ENCODE measurements around the gene SLAMF8.

Gene SLAMF8

DNA sequence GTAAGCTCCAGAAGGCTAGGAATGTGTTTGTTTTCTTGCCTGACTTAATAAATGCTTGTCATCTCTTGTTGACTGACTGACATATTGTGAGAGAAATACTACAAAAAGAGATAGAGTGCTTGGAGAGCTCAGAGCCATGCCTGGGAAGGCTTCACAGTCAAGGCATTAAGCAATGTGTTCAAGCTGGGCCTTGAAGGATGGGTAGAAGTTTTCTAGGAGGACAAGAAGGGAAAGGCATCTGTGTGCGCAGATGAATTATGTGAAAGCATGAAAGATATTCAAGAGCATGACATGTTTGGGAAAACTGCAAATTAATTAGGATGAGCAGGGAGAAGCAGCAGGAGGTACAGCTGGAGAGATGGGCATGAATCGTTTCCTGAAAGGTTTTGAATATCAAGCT is 5.6 kb downstream of the SLAMF8 start:
- H2AFZ ChIP-seq = no peak overlapping the region
- peaks cover 13% of the 10 kb centered on the region for H3K4me1 ChIP-seq
- H3K27ac ChIP-seq = no peak overlapping the region
- H3K36me3 ChIP-seq (ENCODE audit: control insufficient read depth, insufficient read depth, low read length) = no peaks in the 10 kb centered on the region
- TF ChIP-seq CTCF (IDR thresholded peaks at IDR 0.05) = no peak
- H3K4me2 ChIP-seq (ENCODE audit: low read length) = no peak overlapping the region
- no peaks in the 10 kb centered on the region for H3K27me3 ChIP-seq (ENCODE audit: control insufficient read depth, insufficient read depth, low read length)
- no peak overlapping the region for H3K9ac ChIP-seq
- H3K79me2 ChIP-seq = no peaks in the 10 kb centered on the region
- no peak overlapping the region for H3K4me3 ChIP-seq (ENCODE audit: low read depth, low read length)
- no peaks in the 10 kb centered on the region for H3K9me3 ChIP-seq (ENCODE audit: control insufficient read depth, low read length)

DNA sequence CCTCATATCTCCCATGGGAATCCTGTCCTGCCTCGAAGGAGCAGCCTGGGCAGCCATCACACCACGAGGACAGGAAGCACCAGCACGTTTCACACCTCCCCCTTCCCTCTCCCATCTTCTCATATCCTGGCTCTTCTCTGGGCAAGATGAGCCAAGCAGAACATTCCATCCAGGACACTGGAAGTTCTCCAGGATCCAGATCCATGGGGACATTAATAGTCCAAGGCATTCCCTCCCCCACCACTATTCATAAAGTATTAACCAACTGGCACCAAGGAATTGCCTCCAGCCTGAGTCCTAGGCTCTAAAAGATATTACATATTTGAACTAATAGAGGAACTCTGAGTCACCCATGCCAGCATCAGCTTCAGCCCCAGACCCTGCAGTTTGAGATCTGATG is 8.7 kb downstream of the SLAMF8 start:
- no peak overlapping the region for H2AFZ ChIP-seq
- no peaks in the 10 kb centered on the region for H3K79me2 ChIP-seq
- no peak overlapping the region for H3K27ac ChIP-seq
- H3K9ac ChIP-seq = no peak overlapping the region
- no peak overlapping the region for H3K4me3 ChIP-seq (ENCODE audit: low read depth, low read length)
- TF ChIP-seq CTCF (IDR thresholded peaks at IDR 0.05) = no peak
- H3K9me3 ChIP-seq (ENCODE audit: control insufficient read depth, low read length) = no peaks in the 10 kb centered on the region
- no peaks in the 10 kb centered on the region for H3K36me3 ChIP-seq (ENCODE audit: control insufficient read depth, insufficient read depth, low read length)
- H3K4me2 ChIP-seq (ENCODE audit: low read length) = no peak overlapping the region
- H3K4me1 ChIP-seq = no peaks in the 10 kb centered on the region
- no peaks in the 10 kb centered on the region for H3K27me3 ChIP-seq (ENCODE audit: control insufficient read depth, insufficient read depth, low read length)

DNA sequence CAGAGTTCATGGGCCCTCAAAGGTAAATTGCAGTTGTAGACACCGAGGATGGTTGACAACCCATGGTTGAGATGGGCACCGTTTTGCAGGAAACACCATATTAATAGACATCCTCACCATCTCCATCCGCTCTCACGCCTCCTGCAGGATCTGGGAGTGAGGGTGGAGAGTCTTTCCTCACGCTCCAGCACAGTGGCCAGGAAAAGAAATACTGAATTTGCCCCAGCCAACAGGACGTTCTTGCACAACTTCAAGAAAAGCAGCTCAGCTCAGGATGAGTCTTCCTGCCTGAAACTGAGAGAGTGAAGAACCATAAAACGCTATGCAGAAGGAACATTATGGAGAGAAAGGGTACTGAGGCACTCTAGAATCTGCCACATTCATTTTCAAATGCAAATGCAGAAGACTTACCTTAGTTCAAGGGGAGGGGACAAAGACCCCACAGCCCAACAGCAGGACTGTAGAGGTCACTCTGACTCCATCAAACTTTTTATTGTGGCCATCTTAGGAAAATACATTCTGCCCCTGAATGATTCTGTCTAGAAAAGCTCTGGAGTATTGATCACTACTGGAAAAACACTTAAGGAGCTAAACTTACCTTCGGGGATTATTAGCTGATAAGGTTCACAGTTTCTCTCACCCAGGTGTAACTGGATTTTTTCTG is 9.3 kb downstream of the SLAMF8 start:
- TF ChIP-seq CTCF (IDR thresholded peaks at IDR 0.05) = no peak
- Histone ChIP-seq H2AFZ (no peak overlapping the region), H3K9me3 (ENCODE audit: control insufficient read depth, low read length) (no peaks in the 10 kb centered on the region), H3K4me2 (ENCODE audit: low read length) (no peak overlapping the region), H3K27me3 (ENCODE audit: control insufficient read depth, insufficient read depth, low read length) (no peaks in the 10 kb centered on the region), H3K9ac (no peak overlapping the region), H3K79me2 (no peaks in the 10 kb centered on the region), H3K27ac (no peak overlapping the region), H3K4me1 (no peaks in the 10 kb centered on the region), H3K36me3 (ENCODE audit: control insufficient read depth, insufficient read depth, low read length) (no peaks in the 10 kb centered on the region), H3K4me3 (ENCODE audit: low read depth, low read length) (no peak overlapping the region)

DNA sequence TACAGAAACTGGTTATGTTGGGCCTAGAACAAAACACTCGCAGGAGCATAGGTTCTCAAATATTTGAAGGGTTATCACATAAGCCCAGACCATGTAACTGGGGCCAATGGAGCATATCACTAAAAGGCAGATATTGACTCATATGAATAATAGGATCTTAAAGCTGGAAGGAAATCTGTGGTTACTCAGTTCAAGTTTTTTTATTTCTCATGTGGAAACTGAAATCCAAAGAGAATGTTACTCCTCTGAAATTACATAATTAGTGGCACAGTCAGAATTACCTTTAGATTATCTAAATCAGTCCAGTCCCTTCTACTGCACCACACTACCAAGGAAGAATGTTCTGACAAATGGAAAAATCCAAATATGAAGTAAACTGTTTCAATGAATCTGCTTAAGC is 12.0 kb downstream of the SLAMF8 start:
- no peak overlapping the region for H2AFZ ChIP-seq
- no peaks in the 10 kb centered on the region for H3K4me1 ChIP-seq
- H3K4me3 ChIP-seq (ENCODE audit: low read depth, low read length) = no peak overlapping the region
- H3K79me2 ChIP-seq = no peaks in the 10 kb centered on the region
- H3K9ac ChIP-seq = no peak overlapping the region
- no peaks in the 10 kb centered on the region for H3K36me3 ChIP-seq (ENCODE audit: control insufficient read depth, insufficient read depth, low read length)
- TF ChIP-seq CTCF (IDR thresholded peaks at IDR 0.05) = no peak
- no peaks in the 10 kb centered on the region for H3K27me3 ChIP-seq (ENCODE audit: control insufficient read depth, insufficient read depth, low read length)
- H3K9me3 ChIP-seq (ENCODE audit: control insufficient read depth, low read length) = no peaks in the 10 kb centered on the region
- H3K4me2 ChIP-seq (ENCODE audit: low read length) = no peak overlapping the region
- H3K27ac ChIP-seq = no peak overlapping the region

Data from parathyroid adenoma (tissue), 2 donors.